ENCODE data around the gene SRBD1. TPM values are rescaled to one million over a fixed set of nuclear protein-coding genes. Genes with fewer than 3 reads are reported as not detected.

Gene SRBD1
- total and polyA plus RNA-seq, 2 experiments from 2014 or later = 27.4 to 46.3 TPM

GRCh38 chr2:45614871-45615415, 3.9 kb upstream of the SRBD1 start:
- peaks cover 3% of the 10 kb centered on the region for H3K79me2 ChIP-seq (replicated peaks; ENCODE audit: insufficient read depth)
- Mint-ChIP-seq H3K4me1 (peaks cover 23% of the 10 kb centered on the region), H3K27me3 (ENCODE audit: insufficient read depth, low read depth, poor library complexity) (peaks cover 5% of the 10 kb centered on the region), H3K27ac (no peak overlapping the region), H3K4me3 (no peak overlapping the region), H3K36me3 (ENCODE audit: low read depth) (no peaks in the 10 kb centered on the region), H3K9me3 (no peaks in the 10 kb centered on the region)
- H4K20me1 ChIP-seq (replicated peaks; ENCODE audit: insufficient read depth) = no peaks in the 10 kb centered on the region
- no peak for DNase-seq (ENCODE audit: low spot score)
- no peak overlapping the region for H3K4me2 ChIP-seq
- H3K4me1 ChIP-seq (ENCODE audit: insufficient read depth) = no peaks in the 10 kb centered on the region
- H2AFZ ChIP-seq = no peak overlapping the region; the same call in 1 of the 2 replicates
- H3K27ac ChIP-seq (ENCODE audit: low read depth) = no peak overlapping the region
- no peak overlapping the region for H3K4me3 ChIP-seq
- ATAC-seq = no peak
- no peaks in the 10 kb centered on the region for H3K27me3 ChIP-seq (ENCODE audit: insufficient read depth)
- H3K36me3 ChIP-seq (ENCODE audit: insufficient read depth) = no peaks in the 10 kb centered on the region
- no peak for TF ChIP-seq POLR2AphosphoS5 (IDR thresholded peaks at IDR 0.05; ENCODE audit: low read depth)
- TF ChIP-seq ZNF114 (CRISPR knock-in tag; IDR thresholded peaks at IDR 0.05) = no peak
- no peak for TF ChIP-seq STAT1 (IDR thresholded peaks at IDR 0.05; ENCODE audit: unreplicated experiment)
- H3K9me2 ChIP-seq (ENCODE audit: insufficient read depth) = no peaks in the 10 kb centered on the region
- H3F3A ChIP-seq (replicated peaks; ENCODE audit: low read depth) = no peaks in the 10 kb centered on the region

DNA sequence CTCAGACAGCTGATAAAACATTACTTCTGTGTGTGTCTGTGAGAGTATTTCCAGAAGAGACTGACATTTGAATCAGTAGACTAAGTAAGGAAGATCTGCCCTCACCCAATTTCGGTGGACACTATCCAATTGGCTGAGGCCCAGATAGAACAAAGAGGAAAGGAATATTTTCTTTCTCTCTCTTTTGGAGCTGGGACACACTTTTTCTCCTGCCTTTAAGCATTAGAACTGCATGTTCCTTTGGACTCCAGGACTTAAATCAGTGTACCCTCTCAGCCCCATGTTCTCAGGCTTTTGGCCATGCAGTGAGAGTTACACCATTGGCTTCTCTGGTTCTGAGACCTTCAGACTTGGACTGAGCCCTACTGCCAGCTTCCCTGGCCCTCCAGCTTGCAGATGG, 3.3 kb upstream of the SRBD1 start:
- no peak overlapping the region for H3K27ac ChIP-seq (ENCODE audit: low read depth)
- H4K20me1 ChIP-seq (replicated peaks; ENCODE audit: insufficient read depth) = no peaks in the 10 kb centered on the region
- no peak overlapping the region for H2AFZ ChIP-seq
- TF ChIP-seq CTCF (conservative IDR thresholded peaks at IDR 0.05; ENCODE audit: low read depth in 2 of 2) = no peak
- TF ChIP-seq STAT1 (IDR thresholded peaks at IDR 0.05; ENCODE audit: unreplicated experiment) = no peak
- TF ChIP-seq POLR2AphosphoS5 (IDR thresholded peaks at IDR 0.05; ENCODE audit: low read depth) = no peak
- TF ChIP-seq EZH2phosphoT487 (IDR thresholded peaks at IDR 0.05; ENCODE audit: unreplicated experiment) = no peak
- TF ChIP-seq, protein P1, sequence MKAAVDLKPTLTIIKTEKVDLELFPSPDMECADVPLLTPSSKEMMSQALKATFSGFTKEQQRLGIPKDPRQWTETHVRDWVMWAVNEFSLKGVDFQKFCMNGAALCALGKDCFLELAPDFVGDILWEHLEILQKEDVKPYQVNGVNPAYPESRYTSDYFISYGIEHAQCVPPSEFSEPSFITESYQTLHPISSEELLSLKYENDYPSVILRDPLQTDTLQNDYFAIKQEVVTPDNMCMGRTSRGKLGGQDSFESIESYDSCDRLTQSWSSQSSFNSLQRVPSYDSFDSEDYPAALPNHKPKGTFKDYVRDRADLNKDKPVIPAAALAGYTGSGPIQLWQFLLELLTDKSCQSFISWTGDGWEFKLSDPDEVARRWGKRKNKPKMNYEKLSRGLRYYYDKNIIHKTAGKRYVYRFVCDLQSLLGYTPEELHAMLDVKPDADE (IDR thresholded peaks at IDR 0.05) = no peak
- TF ChIP-seq ZNF462 (CRISPR knock-in tag; IDR thresholded peaks at IDR 0.05) = no peak
- TF ChIP-seq ZNF114 (CRISPR knock-in tag; IDR thresholded peaks at IDR 0.05) = no peak
- TF ChIP-seq EZH2 (IDR thresholded peaks at IDR 0.05; ENCODE audit: low read depth, unreplicated experiment) = no peak
- no peak for TF ChIP-seq CREB1 (CRISPR knock-in tag; IDR thresholded peaks at IDR 0.05; ENCODE audit: low read depth)
- peaks cover 7% of the 10 kb centered on the region for H3K27me3 Mint-ChIP-seq (ENCODE audit: insufficient read depth, low read depth, poor library complexity)
- H3K9me3 Mint-ChIP-seq = no peaks in the 10 kb centered on the region
- H3K4me1 Mint-ChIP-seq = peaks cover 27% of the 10 kb centered on the region
- H3K4me2 ChIP-seq = no peak overlapping the region
- ATAC-seq (no peak), DNase-seq (ENCODE audit: low spot score) (no peak)
- H3K36me3 ChIP-seq (ENCODE audit: insufficient read depth) = no peaks in the 10 kb centered on the region
- no peak overlapping the region for H3K4me3 ChIP-seq
- no peaks in the 10 kb centered on the region for H3K27me3 ChIP-seq (ENCODE audit: insufficient read depth)
- H3K4me1 ChIP-seq (ENCODE audit: insufficient read depth) = no peaks in the 10 kb centered on the region
- no peaks in the 10 kb centered on the region for H3K36me3 Mint-ChIP-seq (ENCODE audit: low read depth)
- no peak overlapping the region for H3K27ac Mint-ChIP-seq
- no peak overlapping the region for H3K4me3 Mint-ChIP-seq
- no peaks in the 10 kb centered on the region for H3K9me2 ChIP-seq (ENCODE audit: insufficient read depth)
- peaks cover 9% of the 10 kb centered on the region for H3K79me2 ChIP-seq (replicated peaks; ENCODE audit: insufficient read depth)
- no peaks in the 10 kb centered on the region for H3F3A ChIP-seq (replicated peaks; ENCODE audit: low read depth)
